Hematopoietic multipotent progenitor cell (in vitro differentiated cells): Measurements from ENCODE around the gene C10orf105. TPM values are rescaled to one million over a fixed set of nuclear protein-coding genes. Genes with fewer than 3 reads are reported as not detected.
A peak's percentile ranks its signal among the peaks of the same experiment; 100 is the strongest.

Source experiments
- DNase-seq, 3 donors: peaks; one replicate each; pipeline ENCODE4 v3.0.0-alpha.2; 2011 to 2015; ENCODE audit warnings: low read depth in 2 of 3, low spot score in 2 of 3
- total RNA-seq: library from RNA; depleted of rRNA; stranded (reverse); fragments of >200 nt; gene quantifications from one replicate; pipeline ENCODE4 v1.2.3, GENCODE V29; 2012

Gene C10orf105
- total RNA-seq, 1 donor, result 0.81 TPM

DNA sequence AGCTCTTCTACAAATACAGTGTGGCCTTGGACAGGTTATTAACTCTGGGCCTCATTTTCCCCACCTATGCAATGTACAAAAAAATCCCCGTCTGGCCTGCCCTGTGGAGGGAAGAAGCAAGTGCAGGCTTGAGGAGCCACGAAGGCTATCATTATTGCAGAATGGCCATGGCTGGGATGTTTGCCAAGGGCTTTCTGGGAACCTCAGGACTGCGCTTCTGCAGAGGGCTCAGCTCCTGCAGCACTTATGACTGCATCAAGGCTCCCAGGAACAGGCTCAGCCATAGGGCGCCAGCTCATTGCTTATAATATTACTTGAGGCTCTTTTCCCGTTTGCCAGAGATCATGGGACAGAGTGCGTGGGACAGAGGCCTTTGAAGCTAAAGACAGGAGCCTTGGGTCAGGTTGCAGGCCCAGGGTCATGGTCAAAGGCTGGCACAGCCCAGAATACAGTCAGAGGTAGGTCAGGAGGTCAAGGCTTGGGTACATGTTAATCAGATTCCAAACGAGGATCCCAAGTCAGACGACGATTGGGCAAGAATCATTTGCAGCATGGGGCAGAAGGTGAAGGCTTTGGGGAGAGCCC lies 20.6 kb upstream of the C10orf105 start:
- DNase-seq, result peak in 1 of 3 donors; percentile 13

DNA sequence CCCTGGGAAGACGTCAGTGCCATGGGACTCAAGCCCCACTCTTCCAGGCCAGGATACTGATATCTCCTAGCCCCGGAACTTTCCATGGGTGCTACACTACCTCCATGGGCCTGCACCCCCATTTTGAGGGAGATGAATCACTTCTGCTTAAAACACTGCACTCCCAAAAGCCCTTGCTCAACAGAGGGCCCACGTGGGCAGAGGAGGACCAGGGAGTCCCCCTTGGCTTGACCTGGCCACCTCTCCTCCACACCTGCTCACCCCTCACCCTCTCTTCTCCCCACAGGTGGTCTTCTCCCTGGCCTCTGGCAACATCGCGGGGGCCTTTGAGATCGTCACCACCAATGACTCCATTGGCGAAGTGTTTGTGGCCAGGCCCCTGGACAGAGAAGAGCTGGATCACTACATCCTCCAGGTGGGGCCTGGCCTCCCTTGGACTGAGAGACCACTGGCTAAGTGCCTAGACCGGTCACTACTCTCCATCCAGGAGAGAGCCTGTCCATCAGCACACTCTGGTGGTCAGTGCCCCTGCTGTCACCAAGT lies 19.9 kb upstream of the C10orf105 start:
- no peak for DNase-seq

DNA sequence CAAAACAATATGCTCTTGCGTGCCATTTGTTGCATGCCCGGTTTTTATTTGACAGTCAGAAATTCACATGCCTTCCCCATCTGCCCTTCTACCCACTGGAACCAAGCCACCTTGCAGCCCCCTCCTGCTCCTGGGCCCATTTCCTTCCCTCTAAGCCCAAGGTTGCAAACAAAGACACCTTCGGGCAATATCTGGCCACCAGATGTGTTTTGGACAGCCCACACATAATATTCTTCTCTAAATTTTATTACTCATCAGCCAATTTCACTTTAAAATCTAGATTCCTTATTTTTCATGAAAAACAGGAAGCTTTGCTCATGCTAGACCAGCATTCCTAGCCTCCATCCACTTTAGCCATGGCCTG lies 18.2 kb upstream of the C10orf105 start:
- peak in 2 of 3 donors; percentile 44 to 55 for DNase-seq

DNA sequence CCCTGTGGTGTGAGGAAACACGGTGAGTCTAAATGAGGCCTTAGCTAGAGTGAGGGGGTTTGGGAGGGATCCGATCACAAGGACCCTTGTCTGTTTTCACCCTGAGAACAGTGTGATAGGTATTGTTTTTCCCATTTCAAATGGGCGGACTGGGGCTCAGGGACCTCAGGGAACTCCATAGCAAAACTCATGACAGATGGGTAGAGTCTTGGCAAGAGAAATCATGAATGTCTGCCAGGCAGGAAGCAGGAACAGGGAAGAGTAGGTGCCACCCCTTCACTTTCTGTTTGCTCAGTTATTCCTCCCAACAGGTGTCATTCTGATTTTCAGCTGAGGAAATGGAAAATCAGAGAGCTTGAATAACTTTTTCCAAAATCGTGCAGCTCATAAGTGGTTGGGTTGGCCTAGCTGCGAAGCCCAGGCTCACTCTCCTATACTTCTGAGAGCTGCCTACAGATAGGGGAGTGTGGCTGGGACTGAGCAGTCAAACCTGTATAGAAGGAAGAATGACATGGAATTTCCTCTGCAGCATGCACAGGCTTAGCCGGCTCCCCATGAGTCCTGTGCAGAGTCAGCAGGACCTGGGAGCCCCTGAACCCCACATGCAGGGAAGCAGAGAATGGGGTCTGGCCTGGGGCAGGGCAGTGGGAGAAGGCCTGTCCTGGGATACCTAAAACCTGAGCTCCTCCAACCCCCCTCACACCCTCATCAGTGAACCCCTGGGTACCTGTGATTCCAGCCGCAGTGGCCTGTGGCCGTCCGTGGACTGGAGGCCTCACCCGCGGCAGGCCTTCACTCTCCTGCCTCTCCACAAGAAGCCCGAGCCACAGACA lies 17.6 kb upstream of the C10orf105 start:
- DNase-seq, result no peak

- DNase-seq, result no peak
Measured at GRCh38 chr10:71736570-71736952, 17.0 kb upstream of the C10orf105 start.

DNA sequence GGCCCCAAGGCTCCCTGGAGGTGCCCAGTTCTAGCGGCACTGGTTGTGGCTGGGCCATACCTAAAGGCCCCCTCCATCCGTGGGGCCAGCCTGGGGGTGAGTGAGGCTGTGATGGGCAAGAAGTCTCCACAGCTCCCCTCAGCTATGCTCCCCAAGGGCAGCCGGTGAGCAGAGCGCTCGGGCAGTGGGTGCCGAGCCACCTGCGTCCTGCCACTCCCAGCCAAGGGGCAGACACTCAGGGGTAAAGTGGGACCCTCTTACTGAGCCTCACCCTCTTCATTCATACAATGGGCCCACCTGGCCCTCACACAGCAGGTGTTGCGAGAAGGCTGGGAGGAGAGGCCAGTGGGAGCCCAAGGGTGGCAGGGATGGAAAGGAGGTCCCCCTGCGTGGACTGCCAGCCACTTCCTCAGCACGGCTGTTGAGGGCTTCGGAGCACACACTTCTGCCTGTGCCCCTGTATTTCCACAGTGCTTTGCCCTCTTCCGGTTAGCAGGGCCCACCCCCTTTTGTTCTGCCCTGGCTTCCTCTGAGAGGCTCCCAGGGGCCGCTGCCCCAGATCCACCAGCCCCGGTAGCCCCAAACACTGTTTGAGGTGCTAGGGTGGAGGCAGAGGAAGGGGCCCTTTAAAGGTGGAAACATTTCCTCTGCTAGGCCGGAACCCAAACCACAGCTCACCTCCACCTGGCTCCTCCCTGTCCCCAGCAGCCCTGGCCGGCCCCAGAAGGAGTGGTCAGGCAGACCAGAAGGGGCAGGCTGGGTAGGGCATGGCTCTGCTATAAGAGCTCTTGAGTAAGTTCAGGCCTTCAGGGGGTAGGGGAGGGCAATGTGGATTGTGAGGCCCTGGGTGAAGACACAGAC lies 16.4 kb upstream of the C10orf105 start:
- DNase-seq, result peak in 2 of 3 donors; percentile 39 to 73

DNA sequence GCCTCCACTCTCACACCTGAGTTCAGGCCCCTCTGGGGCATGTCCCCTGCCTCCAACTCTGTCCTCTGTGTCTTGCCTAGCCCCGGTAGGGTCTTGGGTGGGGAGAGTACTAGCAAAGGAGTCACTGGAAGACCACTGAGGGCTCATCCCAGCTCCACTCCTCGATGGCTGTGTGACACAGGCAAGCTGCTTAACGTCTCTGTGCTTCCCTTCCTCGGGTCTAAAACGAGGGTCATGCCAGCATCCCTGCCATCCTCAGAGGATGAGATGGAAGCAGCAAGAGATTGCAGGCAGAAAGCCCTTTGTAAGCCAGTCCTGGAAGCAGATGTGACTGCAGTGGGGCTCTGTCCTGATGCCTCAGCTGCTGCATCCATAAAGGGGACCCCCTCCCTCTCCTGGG lies 15.2 kb upstream of the C10orf105 start:
- DNase-seq, result no peak

GRCh38 chr10:71731791-71732190 lies 12.2 kb upstream of the C10orf105 start:
- DNase-seq, result no peak

DNA sequence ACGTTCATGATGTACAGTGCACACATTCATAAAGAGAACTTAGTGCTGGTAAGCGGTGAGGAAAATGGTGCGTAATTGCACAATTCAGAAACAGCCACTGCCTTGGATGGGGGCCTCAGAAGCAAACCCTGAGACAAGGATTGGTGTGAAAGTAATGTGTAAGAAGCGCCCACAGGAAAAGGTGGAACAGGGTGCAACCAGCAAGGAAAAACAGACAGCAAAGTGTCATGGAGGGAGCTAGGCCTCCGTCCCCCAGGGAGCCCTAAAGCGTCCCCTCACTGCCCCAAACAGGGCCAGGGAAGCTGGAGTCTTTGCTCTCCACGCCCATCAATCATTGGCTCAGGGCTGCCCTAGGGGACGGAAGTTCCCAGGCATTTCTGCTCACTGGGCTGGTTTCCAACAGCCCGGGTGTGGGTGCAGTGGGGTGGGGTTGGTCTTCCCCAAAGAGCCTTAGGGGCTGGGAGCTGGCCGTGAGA lies 9.6 kb upstream of the C10orf105 start:
- DNase-seq, result peak in 2 of 3 donors; percentile 43 to 47

DNA sequence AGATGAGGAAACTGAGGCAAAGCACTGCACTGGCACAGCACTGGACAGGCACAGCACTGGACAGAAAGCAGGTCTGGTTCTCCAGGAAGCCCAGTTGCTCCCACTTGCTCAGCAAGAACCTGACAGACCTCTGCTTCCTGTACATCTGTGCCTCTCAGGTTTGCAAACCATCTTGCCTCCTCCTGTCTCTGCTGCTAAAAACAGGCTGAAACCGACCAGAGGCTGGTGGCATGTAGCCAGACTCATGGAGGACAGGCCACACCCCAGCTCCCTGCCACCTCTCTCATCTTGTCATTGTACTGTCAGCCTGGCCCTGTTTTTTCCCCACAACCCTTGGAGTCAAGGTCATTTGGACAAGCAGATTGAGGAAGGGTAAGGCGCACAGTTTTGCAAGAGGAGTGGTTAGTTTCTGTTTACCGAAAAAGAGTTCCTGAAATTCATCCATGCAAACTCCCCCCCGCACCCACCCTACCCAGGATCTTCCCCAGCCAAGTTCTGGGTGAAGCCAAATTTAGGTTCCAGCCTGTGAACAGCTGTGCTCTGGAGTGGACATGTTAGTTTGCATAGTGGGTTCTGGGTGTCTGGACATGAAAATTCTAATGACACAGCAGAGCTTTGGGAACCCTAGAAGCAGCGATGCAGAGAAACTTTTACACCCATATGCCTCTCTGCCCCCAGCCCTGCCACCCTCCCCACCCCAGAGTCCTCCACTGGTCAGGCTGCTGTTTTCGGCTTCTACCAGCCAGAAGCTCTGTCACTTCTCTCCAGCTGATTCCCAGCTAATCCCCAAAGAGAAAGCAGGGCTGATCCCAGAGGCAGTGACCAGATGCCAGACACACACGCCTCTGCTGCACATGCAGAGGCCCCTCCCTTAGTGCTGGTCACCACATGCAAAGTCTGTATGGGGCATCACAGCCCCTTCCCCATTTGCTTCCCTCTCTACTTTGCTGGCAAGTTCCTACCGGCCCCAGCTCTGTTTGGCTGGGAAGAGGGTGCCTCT lies 8.5 kb upstream of the C10orf105 start:
- peak; percentile 55 to 83 (median 62) for DNase-seq

GRCh38 chr10:71727105-71727737 lies 7.6 kb upstream of the C10orf105 start:
- DNase-seq, result peak in 2 of 3 donors; percentile 24 to 45

GRCh38 chr10:71726580-71727104 lies 7.1 kb upstream of the C10orf105 start:
- peak in 1 of 3 donors; percentile 32 for DNase-seq

DNA sequence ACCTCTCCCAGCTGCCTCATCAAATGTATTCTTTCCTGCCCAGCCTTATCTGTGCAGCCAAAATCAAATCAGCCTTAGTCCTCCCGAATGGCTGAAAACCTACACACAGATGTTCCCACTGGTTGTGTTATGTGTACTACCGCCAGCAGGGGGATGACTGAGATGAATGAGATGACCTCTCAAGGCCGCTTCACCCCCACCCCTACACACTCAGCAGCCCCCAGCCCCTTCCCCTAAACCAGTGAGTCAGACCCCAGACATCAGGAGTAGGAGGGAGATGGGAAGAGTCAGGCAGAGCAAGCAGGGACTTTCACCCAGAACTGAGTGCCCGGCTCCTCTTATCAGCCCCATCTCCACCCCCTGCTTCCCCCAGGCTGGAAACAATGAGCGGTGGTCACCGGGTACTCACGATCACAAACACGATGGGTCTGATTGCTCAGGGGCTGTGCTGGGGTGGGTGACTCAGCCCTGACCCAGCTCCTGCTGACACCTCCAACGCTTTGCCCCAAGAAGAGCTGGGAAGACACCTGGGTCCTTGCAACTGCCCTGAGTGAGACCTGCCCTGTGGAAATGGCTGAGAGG lies 6.5 kb upstream of the C10orf105 start:
- peak in 2 of 3 donors; percentile 52 to 65 for DNase-seq

- DNase-seq, result no peak
Measured at GRCh38 chr10:71725249-71725648, 5.7 kb upstream of the C10orf105 start.

- no peak for DNase-seq
Measured at GRCh38 chr10:71724539-71724938, 5.0 kb upstream of the C10orf105 start.

DNA sequence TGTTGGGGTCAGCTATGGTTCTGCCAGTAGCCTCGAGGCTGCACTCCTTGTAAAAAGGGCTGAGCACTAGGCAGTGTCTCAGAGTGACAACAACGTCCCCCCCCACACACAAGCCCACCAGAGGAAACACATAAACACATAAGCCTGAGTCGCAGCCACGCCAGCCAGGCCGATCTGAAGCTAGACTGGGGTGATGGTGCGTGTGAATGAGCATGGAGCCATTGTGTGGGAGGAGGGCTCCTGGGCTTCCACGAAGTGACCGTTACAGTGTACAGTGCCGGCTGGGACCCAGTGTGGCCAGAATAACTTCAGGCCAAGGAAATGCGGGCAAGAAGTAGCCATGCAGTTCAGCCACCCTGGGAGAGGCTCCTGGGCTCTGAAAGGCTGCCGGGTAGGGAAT lies 3.7 kb upstream of the C10orf105 start:
- no peak for DNase-seq

GRCh38 chr10:71722849-71723248 lies 3.3 kb upstream of the C10orf105 start:
- DNase-seq, result no peak

- no peak for DNase-seq
Measured at GRCh38 chr10:71721313-71721712, 1.7 kb upstream of the C10orf105 start.

- no peak for DNase-seq
Measured at GRCh38 chr10:71720288-71720687, 710 bp upstream of the C10orf105 start.
